ENCODE measurements around the gene CD109.
A peak's percentile ranks its signal among the peaks of the same experiment; 100 is the strongest.
"Not testable (repeated sequence)": the region's sequence is repeated elsewhere in the genome, so short reads cannot be mapped to it uniquely, and the experiment has no call there.

Gene CD109

GRCh38 chr6:73823046-73823735, 127.2 kb downstream of the CD109 start:
- DNase-seq: no peak

GRCh38 chr6:73823832-73824231, 127.8 kb downstream of the CD109 start:
- in situ Hi-C loops (cut with MboI; ENCODE audit: low pct_unique_long_range_greater_than_20kb, low sequenced_read_pairs): no loop called here
- no peak for DNase-seq

More at GRCh38 chr6:73823046-73823735, 127.2 kb downstream of the CD109 start:
- in situ Hi-C loops (cut with MboI; ENCODE audit: low pct_unique_long_range_greater_than_20kb, low sequenced_read_pairs): no loop called here

GRCh38 chr6:73826571-73826970, 130.6 kb downstream of the CD109 start:
- in situ Hi-C loops (cut with MboI; ENCODE audit: low pct_unique_long_range_greater_than_20kb, low sequenced_read_pairs): no loop called here
- no peak for DNase-seq

- in situ Hi-C loops (cut with MboI; ENCODE audit: low pct_unique_long_range_greater_than_20kb, low sequenced_read_pairs): no loop called here
- no peak for DNase-seq
These were observed 134.1 kb downstream of the CD109 start for GRCh38 chr6:73830119-73830518.

- no peak for DNase-seq
- in situ Hi-C loops (cut with MboI; ENCODE audit: low pct_unique_long_range_greater_than_20kb, low sequenced_read_pairs): no loop called here
These were observed 136.3 kb downstream of the CD109 start for GRCh38 chr6:73832313-73832712.

GRCh38 chr6:73844696-73845095, 148.7 kb downstream of the CD109 start:
- in situ Hi-C loops (cut with MboI; ENCODE audit: low pct_unique_long_range_greater_than_20kb, low sequenced_read_pairs); DNase-seq: not testable (repeated sequence)

GRCh38 chr6:73851048-73851447, 155.0 kb downstream of the CD109 start:
- DNase-seq; in situ Hi-C loops (cut with MboI; ENCODE audit: low pct_unique_long_range_greater_than_20kb, low sequenced_read_pairs): not testable (repeated sequence)

- DNase-seq: peak; percentile 68
- in situ Hi-C loops (cut with MboI; ENCODE audit: low pct_unique_long_range_greater_than_20kb, low sequenced_read_pairs): no loop called here
These were observed 159.2 kb downstream of the CD109 start for GRCh38 chr6:73854998-73855718.

GRCh38 chr6:73857341-73857890, 161.4 kb downstream of the CD109 start:
- DNase-seq: no peak
- in situ Hi-C loops (cut with MboI; ENCODE audit: low pct_unique_long_range_greater_than_20kb, low sequenced_read_pairs): no loop called here

- in situ Hi-C loops (cut with MboI; ENCODE audit: low pct_unique_long_range_greater_than_20kb, low sequenced_read_pairs): no loop called here
- no peak for DNase-seq
These were observed 162.4 kb downstream of the CD109 start for GRCh38 chr6:73858376-73858775.

GRCh38 chr6:73860303-73860702, 164.3 kb downstream of the CD109 start:
- in situ Hi-C loops (cut with MboI; ENCODE audit: low pct_unique_long_range_greater_than_20kb, low sequenced_read_pairs): no loop called here
- DNase-seq: no peak

GRCh38 chr6:73866305-73866704, 170.3 kb downstream of the CD109 start:
- no peak for DNase-seq
- in situ Hi-C loops (cut with MboI; ENCODE audit: low pct_unique_long_range_greater_than_20kb, low sequenced_read_pairs): no loop called here

- in situ Hi-C loops (cut with MboI; ENCODE audit: low pct_unique_long_range_greater_than_20kb, low sequenced_read_pairs): no loop called here
- no peak for DNase-seq
These were observed 171.4 kb downstream of the CD109 start for GRCh38 chr6:73867411-73867810.

- no peak for DNase-seq
- in situ Hi-C loops (cut with MboI; ENCODE audit: low pct_unique_long_range_greater_than_20kb, low sequenced_read_pairs): no loop called here
These were observed 174.9 kb downstream of the CD109 start for GRCh38 chr6:73870907-73871306.

- no peak for DNase-seq
- in situ Hi-C loops (cut with MboI; ENCODE audit: low pct_unique_long_range_greater_than_20kb, low sequenced_read_pairs): no loop called here
These were observed 177.1 kb downstream of the CD109 start for GRCh38 chr6:73873081-73873480.
